ENCODE data around the gene TRPM2. TPM values are rescaled to one million over a fixed set of nuclear protein-coding genes. Genes with fewer than 3 reads are reported as not detected.

The TRPM2 gene
- total RNA-seq, 2 donors from 2014 or later: 1.6 to 12.5 TPM

DNA sequence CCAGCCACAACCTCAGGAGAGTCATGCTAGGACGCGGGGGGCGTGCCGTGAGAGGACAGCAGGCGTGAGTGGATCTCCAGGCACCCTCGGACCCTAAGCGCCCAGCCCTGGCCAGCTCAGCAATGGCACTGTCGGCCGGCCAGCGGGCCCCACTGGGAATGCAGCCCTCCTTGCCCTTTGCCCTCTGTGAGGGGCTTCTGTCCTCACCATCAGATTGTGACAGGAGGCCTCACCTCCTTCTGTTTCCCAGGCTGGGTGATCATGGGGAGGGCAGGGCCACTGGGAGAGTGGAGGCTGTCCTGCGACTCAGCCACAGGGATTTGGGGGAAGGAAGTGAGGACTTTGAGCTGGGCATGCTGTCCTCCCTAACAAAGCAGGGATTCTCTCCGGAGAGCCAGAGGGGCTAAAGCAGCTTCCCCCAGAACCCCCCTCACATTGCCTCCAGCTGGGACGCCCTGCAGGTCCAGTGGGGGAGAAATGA, 95.3 kb downstream of the TRPM2 start:
- no peak overlapping the region for H3K4me3 ChIP-seq (ENCODE audit: low read length)
- 83 to 94% methylated on average over 2 to 13 of the region's 13 CpGs for WGBS, 2 experiments (ENCODE audit: insufficient coverage in 1 of 2, insufficient read length in 1 of 2)
- peaks cover 34% of the 10 kb centered on the region for H3K36me3 ChIP-seq (ENCODE audit: control insufficient read depth, insufficient read depth, low read length)
- Mint-ChIP-seq H3K4me3 (no peak overlapping the region), H3K27ac (no peak overlapping the region), H3K36me3 (ENCODE audit: low read depth) (no peaks in the 10 kb centered on the region), H3K4me1 (peaks cover 5% of the 10 kb centered on the region), H3K9me3 (peaks cover 5% of the 10 kb centered on the region), H3K27me3 (ENCODE audit: insufficient read depth) (peaks cover 8% of the 10 kb centered on the region)
- no peaks in the 10 kb centered on the region for H3K27me3 ChIP-seq (ENCODE audit: control insufficient read depth, insufficient read depth, low read length, poor library complexity, severe bottlenecking)
- no peak overlapping the region for H3K27ac ChIP-seq (ENCODE audit: low read depth, low read length)
- H3K9me3 ChIP-seq (ENCODE audit: control insufficient read depth, low read length): peaks cover 21% of the 10 kb centered on the region
- peak; percentile 33 for DNase-seq
- TF ChIP-seq, protein P1, sequence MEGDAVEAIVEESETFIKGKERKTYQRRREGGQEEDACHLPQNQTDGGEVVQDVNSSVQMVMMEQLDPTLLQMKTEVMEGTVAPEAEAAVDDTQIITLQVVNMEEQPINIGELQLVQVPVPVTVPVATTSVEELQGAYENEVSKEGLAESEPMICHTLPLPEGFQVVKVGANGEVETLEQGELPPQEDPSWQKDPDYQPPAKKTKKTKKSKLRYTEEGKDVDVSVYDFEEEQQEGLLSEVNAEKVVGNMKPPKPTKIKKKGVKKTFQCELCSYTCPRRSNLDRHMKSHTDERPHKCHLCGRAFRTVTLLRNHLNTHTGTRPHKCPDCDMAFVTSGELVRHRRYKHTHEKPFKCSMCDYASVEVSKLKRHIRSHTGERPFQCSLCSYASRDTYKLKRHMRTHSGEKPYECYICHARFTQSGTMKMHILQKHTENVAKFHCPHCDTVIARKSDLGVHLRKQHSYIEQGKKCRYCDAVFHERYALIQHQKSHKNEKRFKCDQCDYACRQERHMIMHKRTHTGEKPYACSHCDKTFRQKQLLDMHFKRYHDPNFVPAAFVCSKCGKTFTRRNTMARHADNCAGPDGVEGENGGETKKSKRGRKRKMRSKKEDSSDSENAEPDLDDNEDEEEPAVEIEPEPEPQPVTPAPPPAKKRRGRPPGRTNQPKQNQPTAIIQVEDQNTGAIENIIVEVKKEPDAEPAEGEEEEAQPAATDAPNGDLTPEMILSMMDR (conservative IDR thresholded peaks at IDR 0.05): no peak
- H3K4me1 ChIP-seq (ENCODE audit: control insufficient read depth, insufficient read depth, low read length): peaks cover 10% of the 10 kb centered on the region
- no peak overlapping the region for H3K9ac ChIP-seq (ENCODE audit: extremely low read depth, low read length, poor library complexity, severe bottlenecking)

DNA sequence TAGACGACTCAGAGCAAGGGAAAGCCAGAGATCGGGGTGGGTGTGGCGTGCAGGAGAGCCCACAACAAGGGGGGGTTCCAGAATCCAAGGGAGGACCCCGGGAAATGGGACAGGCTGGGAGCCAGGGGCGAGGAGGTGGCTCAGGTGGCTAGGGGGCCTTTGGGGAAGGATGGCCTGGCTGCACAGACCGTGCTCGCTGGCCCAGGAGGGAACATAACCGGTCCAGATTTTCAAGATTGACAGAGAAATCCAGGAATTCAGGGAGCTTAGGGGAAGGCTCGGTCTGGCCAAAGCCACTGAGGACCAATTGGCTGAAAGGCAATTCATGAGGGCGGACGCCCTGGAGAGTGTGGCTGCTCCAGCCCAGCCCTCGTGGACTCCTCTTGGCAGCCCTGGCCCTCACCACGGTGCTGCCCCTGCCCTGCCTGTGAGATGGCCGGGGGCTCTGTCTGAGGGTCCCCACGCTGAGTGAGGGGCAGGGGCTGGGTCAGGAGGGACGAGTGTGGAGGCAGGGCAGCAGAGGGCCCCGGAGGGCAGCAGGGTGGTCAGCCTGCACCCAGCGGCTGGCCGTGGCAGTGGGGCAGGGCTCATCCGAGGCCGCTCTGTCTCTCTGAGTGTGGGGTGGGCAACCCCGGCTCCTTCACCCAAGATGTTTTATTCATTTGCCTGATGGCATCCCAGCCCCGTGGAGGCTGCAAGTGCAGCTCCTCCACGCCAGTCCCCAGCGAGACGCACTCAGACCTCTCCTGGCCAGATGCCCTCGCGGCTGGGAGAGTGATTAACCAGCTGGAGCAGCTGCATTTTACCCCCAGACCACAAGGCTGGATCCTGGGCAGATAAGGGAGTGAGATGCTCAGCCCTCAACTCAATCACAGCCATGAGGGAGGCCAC, 96.3 kb downstream of the TRPM2 start:
- H3K27me3 Mint-ChIP-seq (ENCODE audit: insufficient read depth): peaks cover 17% of the 10 kb centered on the region
- peaks cover 5% of the 10 kb centered on the region for H3K9me3 Mint-ChIP-seq
- Histone ChIP-seq H3K36me3 (ENCODE audit: control insufficient read depth, insufficient read depth, low read length) (peaks cover 34% of the 10 kb centered on the region), H3K9me3 (ENCODE audit: control insufficient read depth, low read length) (peaks cover 28% of the 10 kb centered on the region), H3K27me3 (ENCODE audit: control insufficient read depth, insufficient read depth, low read length, poor library complexity, severe bottlenecking) (no peaks in the 10 kb centered on the region), H3K9ac (ENCODE audit: extremely low read depth, low read length, poor library complexity, severe bottlenecking) (no peak overlapping the region), H3K4me3 (ENCODE audit: low read length) (no peak overlapping the region), H3K27ac (ENCODE audit: low read depth, low read length) (no peak overlapping the region), H3K4me1 (ENCODE audit: control insufficient read depth, insufficient read depth, low read length) (peaks cover 10% of the 10 kb centered on the region)
- H3K36me3 Mint-ChIP-seq (ENCODE audit: low read depth): no peaks in the 10 kb centered on the region
- DNase-seq: peak; percentile 55
- 90 to 91% methylated on average over 24 to 28 of the region's 28 CpGs for WGBS, 2 experiments (ENCODE audit: insufficient coverage in 1 of 2, insufficient read length in 1 of 2)
- peaks cover 5% of the 10 kb centered on the region for H3K4me1 Mint-ChIP-seq
- TF ChIP-seq, protein P1 (conservative IDR thresholded peaks at IDR 0.05): no peak
- H3K4me3 Mint-ChIP-seq: no peak overlapping the region
- no peak overlapping the region for H3K27ac Mint-ChIP-seq

DNA sequence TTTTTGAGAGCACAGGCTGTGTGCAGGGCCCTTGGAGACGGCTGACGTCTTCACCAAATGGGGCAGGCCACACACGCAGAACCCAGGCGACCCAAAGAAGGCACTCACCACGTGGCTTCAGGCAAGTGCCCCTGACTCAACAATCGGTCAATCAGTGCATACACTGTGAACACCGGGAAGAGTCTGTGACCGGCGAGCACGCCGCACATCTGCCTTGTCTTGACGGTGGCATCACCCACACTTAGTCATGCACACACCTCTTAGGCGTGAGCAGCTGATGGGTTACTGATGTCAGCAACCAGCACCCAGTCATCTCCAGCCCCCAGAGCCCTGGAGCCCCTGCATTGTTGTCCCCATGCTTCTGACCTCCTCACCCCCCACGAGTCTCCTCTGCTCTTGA, 97.0 kb downstream of the TRPM2 start:
- H3K27ac ChIP-seq (ENCODE audit: low read depth, low read length): no peak overlapping the region
- peaks cover 28% of the 10 kb centered on the region for H3K36me3 ChIP-seq (ENCODE audit: control insufficient read depth, insufficient read depth, low read length)
- Mint-ChIP-seq H3K27ac (no peak overlapping the region), H3K36me3 (ENCODE audit: low read depth) (no peaks in the 10 kb centered on the region), H3K27me3 (ENCODE audit: insufficient read depth) (peaks cover 17% of the 10 kb centered on the region), H3K9me3 (peaks cover 5% of the 10 kb centered on the region), H3K4me3 (no peak overlapping the region), H3K4me1 (peaks cover 5% of the 10 kb centered on the region)
- no peak overlapping the region for H3K4me3 ChIP-seq (ENCODE audit: low read length)
- peaks cover 28% of the 10 kb centered on the region for H3K9me3 ChIP-seq (ENCODE audit: control insufficient read depth, low read length)
- WGBS, 2 experiments (ENCODE audit: insufficient coverage in 1 of 2, insufficient read length in 1 of 2): 82 to 86% methylated on average over 13 to 14 of the region's 14 CpGs
- no peaks in the 10 kb centered on the region for H3K27me3 ChIP-seq (ENCODE audit: control insufficient read depth, insufficient read depth, low read length, poor library complexity, severe bottlenecking)
- peaks cover 10% of the 10 kb centered on the region for H3K4me1 ChIP-seq (ENCODE audit: control insufficient read depth, insufficient read depth, low read length)
- no peak for DNase-seq
- TF ChIP-seq, protein P1 (conservative IDR thresholded peaks at IDR 0.05): no peak
- no peak overlapping the region for H3K9ac ChIP-seq (ENCODE audit: extremely low read depth, low read length, poor library complexity, severe bottlenecking)

All from endodermal cell (in vitro differentiated cells).